NK-92 (cell line): Measurements from ENCODE around the gene CYS1.
"Not testable (repeated sequence)": the region's sequence is repeated elsewhere in the genome, so short reads cannot be mapped to it uniquely, and the experiment has no call there.

ENCODE experiments used
- DNase-seq: peaks from one replicate; lab custom pipeline; 2025; ENCODE audit not compliant: unreplicated experiment; lab: John Stamatoyannopoulos, UW

Gene CYS1

DNA sequence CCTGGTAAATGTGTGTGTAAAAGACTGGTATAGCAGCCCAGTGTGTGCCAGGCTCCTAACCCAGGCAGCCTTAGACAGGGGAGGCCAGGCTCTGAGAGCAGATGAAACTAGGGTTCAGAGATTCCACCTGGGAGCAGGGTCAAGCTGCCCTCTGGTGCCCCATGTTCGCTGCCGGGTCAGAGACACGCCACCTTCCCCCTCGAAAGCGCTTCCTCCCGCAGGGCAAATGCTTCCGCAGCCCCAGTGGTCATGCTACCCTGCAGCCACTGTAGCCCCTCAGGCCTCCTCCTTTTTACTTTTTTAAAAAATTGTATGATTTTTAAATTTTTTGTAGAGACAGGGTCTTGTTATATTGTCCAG, 47.5 kb downstream of the CYS1 start:
- no peak for DNase-seq

DNA sequence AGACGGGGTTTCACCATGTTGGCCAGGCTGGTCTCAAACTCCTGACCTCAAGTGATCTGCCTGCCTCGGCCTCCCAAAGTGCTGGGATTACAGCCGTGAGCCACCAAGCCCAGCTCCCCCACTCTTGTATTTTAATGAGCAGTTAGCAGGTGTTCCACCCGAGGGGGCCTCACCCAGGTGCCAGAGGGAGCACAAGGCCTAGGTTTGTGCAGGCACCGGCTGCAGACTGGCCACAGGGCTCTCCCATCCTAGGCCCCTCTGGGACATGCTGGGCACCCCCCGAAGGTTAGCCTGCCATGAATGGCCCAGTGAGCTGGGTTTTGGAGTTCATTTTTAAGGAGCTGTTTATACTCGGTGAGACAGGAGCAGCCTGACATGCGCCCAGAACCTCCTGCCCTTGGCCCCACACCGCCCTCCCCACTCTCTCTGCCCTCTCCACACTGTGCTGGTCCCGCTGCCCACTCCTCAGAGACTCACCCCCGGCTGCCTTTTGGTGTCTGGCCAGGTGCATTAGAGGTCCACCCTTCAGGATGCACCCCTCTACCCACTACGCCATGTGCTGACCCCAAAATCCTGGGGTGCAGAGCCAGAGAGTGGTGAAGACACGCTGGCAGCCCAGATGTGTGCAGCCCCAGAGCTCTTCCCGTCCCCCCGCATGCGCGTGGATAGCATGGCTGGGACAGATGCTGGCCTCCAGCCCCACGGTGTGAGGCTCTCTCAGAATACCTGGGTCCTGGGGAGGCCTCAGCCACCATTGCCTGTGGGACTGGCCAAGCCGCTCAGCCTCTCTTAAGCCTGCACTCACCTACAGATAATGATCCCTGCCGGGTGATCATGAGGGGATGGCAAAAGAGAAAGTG, 48.1 kb downstream of the CYS1 start:
- no peak for DNase-seq

DNA sequence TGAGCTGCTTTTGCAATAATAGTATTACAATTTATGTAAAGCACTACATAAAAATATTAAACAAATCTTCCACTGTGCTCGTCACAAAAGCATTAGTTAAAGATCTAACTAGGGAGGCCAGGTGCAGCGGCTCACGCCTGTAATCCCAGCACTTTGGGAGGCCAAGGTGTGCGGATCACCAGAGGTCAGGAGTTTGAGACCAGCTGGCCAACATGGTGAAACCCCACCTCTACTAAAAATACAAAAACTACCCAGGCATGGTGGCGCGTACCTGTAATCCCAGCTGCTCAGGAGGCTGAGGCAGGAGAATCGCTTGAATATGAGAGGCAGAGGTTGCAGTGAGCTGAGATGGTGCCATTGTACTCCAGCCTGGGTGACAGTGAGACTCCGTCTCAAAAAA, 49.4 kb downstream of the CYS1 start:
- DNase-seq: not testable (repeated sequence)

DNA sequence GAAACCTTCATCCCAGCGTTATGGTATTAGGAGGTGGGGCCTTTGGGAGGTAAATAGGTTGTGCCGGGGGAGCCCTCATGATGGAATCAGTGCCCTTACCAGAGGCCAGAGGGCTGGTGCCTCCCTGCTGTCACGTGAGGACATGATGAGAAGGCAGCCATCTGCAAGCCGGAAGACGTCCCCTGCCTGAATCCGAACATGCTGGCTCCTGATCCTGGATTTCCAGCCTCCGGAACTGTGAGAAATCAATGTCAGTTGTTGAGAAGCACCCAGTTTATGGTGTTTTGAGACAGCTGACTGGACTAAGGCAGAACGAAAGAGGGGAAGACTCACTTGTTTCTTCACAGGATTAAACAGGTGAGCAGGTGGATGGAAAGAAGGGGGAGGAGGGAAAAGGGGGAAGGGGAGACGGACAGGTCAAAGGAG, 49.9 kb downstream of the CYS1 start:
- DNase-seq: no peak

DNA sequence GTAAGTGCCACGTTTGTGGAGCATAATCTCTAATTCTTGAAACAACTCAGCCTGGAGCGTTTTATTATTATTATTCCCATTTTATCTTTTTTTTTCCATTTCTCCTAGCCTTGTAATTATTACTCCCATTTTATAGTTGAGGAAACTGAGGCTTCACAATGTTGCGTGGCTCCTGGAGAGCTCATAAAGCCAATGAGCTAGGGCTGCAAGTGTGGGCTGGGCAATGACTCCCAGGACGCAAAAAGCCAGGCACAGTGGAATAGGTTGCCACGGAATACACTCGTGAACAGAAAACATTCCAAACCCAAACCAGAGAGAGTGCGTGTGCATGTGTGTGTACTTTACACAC, 50.4 kb downstream of the CYS1 start:
- no peak for DNase-seq

DNA sequence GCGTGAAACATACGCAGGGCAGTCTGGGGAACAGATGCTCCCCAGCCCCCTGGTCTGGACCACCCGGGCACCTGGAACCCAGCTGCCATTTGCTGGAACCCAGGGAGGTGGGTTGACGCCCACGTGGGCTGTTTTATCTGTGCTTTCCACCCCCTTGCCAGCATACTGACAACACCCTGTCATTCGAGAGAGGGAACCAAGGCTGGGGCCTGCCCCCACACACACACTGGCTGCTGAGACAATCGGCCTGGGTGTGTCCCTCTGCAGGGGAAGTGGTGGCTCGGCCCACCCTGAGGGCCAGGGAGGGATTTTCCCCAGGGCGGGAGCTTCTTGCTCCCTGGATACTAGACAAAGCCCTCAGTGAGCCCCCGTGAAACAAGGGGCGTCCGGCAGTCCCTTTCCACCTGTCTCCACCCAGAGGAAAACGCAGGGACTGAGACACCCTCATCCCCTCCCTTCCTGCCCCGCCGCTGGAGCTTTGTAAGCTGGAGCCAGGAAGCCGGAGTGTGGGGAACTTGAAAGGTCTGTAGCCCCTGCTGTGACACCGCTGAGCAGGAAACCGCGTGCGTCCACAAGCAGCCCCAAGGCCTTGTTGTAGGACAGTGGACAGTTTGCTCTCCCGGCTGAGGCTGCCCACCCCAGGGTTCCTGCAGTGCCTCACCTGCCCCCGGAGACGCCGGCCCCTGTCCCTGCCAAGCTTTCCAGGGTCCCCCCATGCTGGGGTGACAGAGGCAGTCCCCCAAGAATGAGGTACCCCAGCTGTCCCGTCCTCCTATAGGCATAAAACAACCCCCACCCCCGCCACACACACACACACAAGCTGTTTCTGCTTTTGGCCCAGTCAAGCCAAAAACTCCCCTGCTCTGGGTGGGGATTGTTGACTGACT, 51.0 kb downstream of the CYS1 start:
- no peak for DNase-seq

DNA sequence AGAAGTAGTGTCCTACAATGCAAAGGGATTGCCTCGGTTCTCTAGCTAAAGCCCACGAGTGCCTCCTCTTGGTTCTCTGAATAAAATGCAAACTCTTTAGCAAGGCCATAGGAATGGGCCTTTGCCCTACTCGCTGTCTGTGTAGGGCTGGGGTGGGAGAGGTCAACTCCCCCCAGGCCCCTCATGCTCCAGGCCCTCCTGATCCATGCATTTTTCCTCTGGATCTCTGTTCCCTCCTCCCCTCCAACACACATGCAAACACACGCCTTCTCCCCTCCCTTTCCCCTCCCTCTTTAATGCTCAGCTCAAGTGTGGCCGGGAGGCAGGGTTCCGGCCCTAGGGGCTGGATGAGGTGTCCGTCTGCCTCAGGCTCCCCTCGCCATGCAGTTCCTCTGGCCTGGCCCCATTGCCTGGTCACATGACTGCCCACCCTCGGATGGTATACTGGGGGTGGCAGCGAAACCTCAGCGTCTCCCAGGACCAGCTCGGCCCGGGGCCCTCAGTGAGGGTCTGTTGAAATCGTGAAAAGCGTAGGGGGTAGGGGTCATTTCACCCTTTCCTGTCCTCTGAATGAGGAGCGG, 51.7 kb downstream of the CYS1 start:
- DNase-seq: no peak

DNA sequence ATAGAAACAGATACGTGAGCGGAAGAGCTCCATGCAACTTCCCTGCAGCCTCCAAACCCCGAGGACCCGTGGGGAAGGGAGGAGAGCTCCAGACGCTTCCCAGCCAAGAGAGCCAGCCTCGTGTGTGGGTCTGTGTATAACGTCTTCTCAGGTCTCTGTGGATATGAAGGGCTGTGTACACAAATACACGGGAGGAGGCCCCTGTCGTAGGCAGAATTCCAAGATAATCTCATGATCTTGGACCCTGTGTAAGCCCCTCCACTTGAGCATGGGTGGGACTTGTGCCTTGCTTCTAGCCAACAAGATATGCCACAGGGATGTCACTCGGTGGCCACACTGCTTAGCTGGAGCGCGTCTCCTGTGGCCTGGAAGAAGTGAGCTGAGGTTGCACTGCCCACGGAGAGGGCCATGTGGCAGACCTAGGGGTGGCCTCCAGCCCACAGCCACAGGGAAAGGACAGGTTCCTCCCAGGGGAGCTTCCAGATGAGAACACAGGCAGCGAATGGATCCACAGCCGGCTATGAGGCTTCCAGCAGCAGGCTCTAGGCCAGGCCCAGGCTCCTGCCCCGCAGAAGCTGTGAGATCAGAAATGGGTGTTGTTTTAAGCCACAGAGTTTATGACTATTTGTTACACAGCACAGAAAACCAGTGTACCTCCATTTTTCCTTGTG, 52.4 kb downstream of the CYS1 start:
- DNase-seq: no peak

DNA sequence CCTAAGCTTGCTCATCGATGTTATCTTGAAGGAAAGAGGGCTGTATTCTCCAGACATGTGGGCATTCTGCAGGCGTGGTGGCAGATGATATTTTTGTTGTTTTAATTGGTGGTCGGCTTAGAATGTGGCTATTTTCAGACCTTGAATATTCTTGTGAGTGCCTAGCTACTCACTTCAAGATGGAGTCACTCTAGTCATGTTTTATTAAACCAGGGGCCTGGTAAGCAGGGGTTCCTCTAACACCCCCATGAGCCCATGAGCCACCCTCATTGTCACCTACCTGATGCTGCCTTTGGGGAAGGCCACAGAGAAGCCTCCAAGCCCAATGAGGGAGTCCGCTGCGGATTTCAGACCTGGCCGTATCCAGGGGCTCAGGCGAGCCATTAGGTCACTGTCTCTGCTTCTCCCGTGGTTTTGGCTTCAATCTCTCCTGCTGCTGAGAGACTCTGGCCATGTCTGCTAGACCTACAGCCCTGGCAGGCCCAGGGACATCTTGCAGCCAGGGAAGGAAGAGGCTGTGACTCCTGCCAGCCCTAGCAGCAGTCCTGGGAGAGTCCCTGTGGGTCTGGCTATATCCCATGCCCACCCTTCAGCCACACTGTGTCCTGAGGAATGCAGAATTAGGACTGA, 53.2 kb downstream of the CYS1 start:
- DNase-seq: no peak

DNA sequence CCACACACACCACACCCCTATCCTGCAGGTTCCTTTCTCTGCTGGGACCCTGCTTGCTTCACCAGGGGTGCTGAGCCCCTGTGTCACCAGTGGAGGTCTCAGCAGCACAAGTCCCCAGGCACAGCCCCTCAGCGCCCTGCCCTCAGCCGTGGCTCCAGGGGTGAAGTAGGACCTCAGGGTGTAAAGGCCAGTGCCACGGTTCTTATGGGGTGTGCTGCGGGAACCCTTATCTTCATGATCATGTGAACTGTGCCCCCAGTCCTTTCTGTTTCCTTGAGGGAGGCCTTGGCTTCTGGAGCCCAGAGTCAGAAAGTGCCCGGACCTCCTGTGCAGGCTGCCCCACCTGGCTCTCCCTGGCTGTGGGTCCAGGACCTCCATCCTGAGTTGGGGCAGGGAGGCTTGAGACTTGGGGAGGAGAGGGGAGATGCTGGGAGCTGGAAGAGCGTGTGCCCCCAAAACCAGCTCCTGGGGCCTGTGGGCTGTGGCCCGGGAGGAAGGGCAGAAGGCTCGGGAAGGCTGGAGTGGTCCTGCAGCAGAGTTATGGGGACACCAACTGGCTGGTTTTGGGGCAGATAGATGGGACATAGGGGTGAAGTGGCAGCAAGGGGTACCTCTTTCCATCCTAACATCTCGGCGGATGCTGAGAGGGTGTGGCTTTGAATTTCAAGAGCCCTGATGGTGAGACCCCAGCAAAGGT, 57.1 kb downstream of the CYS1 start:
- no peak for DNase-seq

DNA sequence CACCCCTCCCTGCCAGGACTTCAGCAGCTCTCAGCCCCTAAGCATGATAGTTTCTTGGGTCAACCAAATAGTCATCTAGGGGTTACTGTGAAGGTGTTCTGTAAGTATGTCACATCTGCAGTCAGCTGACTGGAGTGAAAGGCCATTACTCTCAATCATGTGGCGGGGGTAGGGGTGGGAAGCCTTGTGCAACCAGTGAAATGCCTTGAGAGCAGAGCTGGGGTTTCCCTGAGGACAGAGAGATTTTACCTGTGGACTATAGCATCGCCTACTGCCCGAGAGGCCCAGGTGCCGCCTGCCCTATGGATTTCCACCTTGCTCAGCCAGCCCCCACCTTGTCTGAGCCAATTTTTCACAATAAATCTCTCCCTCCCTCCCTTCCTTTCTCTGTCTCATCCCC, 57.8 kb downstream of the CYS1 start:
- DNase-seq: no peak

DNA sequence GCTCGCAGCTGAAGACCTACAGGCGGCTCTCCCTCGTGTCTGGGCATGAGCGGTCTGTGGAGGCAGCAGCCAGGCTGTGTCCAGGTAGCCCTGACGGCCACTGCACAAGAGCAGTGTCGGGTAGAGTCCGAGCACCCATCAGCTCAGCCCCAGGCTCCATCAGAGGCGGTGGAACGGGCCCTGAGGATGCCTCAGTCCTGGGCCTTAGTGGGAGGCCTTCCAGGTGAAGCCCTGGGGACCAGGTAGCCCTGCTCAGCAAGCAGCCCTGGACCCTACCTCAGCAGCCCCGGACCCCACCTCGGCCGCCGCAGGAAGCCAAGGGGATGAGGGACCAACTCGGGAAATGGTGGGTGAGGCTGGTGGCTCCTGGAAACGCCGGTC, 58.2 kb downstream of the CYS1 start:
- no peak for DNase-seq

DNA sequence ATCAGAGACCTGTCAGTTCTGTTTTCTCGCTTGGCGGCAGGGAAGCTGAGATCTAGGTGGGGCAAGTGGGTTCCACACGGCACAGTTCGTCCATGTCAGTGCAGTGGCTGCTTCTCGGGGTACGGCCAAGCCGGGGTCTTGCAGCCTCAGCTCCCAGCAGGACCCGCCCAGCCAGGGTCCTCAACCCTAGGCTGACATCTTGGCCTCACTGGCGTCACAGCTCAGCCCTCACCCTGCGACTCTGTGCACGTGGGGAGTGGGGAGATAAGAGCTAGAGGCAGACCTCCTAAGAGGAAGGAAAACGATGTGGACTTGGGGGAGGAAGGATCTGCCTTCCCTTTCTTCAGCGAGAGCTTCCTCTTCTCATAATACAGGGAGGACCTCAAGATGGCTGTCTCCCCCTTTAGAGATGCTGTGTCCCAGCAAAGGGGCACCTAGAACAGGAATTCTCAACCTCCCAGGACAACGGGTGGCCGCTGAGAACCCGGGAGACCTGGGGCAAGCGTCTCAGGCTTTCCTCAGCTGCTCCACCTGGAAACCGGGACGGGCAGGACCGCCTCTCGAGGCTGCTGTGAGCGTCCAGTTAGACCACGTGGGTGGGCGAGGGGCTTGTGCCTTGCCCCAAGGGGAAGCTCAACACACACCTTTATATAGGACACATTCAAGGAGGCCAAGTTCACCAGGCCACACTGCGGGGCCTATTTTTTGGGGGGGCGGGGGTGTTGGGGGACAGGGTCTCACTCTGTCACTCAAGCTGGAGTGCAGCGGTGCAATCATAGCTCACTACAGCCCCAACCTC, 60.4 kb downstream of the CYS1 start:
- DNase-seq: no peak

DNA sequence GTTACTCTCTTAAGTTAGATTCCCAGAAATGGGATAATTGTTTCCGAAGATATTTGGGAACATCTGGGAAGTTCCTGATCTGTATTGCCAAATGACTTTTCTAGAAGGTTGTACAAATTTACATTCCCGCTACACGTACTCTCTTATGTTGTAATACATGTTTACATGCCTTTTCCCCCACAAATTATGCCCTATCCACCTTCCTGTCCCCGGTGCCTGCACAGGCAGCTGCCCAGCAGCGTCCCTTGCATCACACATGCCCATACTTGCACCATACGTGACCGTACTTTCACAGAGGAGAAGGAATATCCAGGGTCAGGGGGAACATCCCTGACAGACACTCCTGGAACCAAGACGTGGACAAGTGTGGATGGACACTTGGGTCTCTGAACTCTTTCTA, 61.0 kb downstream of the CYS1 start:
- no peak for DNase-seq

DNA sequence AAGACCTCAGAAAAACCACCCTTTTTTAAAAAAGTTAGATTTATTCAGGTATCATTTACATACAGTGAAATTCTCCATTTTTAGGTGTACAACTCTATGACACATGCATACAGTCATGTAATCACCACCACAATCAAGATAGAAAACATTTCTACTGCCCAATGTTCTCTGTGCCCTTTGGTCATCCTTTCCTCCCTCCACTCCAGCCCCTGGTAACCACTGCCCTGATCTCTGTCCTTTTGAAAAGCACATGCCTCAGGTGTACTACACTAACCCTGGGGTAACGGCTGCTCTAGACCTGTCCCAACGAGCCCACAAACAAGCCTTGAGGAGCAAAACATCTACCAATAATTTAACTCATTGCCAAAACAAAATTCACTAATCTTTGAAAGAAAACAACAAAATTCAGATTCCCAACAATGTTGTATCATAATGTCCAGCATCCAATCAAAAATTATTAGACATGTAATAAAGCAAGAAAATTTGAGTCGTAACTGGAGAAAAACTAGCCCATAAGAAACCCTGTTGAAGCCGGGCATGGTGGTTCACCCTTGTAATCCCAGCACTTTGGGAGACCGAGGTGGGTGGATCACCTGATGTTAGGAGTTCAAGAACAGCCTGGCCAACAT, 62.8 kb downstream of the CYS1 start:
- no peak for DNase-seq

DNA sequence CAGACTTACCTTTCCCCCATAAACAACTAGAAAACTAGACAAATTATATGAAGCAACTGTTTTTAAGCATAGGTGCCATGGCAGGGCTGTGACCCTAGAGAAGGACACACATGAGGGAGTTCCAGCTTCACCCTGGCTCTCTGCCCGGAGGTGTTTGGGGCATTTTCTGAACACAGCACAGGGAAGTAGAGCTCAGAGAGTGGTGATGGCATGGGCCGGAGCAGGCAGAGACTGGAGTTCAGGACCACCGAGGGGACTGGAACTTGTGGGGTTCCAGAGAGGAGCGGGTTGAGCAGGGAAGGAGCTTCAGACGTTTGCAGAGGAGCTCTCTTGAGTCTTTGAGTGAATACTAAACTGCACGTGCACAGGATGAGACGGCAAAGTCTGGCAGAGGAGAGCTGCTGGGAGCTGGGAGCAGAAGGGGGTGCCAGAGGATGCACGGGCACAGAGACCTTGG, 63.4 kb downstream of the CYS1 start:
- DNase-seq: no peak

DNA sequence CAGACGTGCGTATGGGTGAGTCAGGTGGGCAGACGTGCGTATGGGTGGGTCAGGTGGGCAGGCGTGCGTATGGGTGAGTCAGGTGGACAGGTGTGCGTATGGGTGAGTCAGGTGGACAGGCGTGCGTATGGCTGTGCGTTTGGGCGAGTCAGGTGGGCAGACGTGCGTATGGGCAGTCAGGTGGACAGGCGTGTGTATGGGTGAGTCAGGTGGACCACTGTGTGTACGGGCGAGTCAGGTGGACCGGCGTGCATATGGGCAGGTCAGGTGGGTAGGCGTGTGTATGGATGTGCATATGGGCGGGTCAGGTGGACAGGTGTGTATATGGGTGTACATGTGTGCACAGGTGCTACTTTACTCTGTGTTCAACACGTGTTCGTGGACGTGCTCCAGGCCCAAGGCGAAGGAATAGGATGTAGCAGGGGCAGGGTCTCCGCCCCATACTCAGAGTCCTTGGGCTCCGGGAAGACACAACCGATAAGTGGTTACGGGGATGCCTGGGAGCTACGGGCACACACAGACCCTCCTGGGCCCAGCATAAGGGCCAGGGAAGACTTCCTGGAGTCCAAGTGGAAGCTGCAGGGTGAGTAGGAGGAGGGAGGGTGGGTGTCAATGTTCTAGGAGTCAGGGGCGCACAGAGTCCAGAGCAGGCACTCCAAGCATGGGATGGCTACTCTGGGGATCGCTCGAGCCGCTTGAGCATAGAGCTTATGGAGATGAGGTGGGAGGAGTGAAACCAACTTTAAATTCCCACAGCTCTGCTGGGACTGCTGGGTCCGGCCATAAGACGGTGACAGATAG, 64.0 kb downstream of the CYS1 start:
- no peak for DNase-seq

DNA sequence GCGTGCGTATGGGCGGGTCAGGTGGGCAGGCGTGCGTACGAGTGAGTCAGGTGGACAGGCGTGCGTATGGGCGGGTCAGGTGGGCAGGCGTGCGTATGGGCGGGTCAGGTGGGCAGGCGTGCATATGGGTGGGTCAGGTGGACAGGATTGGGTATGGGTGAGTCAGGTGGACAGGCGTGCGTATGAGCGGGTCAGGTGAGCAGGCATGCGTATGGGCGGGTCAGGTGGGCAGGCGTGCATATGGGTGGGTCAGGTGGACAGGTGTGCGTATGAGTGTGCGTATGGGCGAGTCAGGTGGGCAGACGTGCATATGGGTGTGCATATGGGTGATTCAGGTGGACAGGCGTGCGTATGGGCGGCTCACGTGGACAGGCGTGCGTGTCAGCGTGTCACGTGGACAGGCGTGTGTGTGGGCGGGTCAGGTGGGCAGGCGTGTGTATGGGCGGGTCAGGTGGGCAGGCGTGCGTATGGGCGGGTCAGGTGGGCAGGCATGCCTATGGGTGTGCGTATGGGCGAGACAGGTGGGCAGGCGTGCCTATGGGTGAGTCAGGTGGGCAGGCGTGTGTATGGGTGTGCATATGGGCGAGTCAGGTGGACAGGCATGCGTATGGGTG, 64.7 kb downstream of the CYS1 start:
- DNase-seq: not testable (repeated sequence)
